ENCODE data around the gene FIGN.

DNA sequence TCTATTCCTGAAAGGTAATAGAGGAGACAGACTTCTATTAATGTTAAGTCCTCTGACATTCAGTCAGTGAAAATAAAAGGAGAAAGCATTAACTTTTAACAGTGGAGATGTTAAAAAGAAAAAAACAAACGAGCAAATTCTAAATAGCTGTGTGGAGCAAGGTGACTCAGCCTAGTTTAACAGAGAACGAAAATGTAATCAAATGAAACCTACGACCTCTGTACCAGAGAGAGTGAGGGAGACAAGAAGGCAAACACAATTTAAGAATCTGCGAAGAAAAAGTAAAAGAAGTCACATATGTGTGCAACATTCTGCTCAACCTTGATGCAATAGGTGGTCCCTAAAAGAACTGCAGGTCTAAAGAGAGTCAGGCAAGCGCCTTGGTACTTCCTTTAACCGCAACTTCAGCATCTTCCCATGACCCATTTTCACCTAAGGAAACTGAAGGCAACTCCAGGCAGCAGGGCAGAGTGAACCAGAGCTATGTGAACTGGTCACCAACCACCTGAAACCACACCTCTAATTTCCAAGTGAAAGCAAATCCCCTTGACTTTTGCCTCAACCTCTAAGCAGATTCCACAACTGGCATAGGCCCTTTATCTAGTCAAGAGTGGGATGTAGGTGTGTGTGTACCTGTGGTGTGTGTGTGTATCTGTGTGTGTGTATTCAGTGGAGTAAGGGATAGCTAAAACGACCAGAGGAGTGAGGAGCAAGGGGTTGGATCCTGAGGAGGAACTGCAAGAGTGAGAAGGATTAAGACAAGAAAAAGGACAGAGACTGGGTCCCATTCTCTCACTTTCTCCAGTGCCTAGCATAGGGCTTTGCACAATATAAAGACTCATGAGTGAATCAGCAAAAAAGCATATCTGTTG lies 43.0 kb downstream of the FIGN start:
- no peak for TF ChIP-seq POLR2AphosphoS5 (IDR thresholded peaks at IDR 0.05; ENCODE audit: low read depth, low read length)
- TF ChIP-seq REST (IDR thresholded peaks at IDR 0.05; ENCODE audit: insufficient read depth in 1 of 2, low read depth in 2 of 2, low read length in 2 of 2), result no peak
- TF ChIP-seq SIN3A (IDR thresholded peaks at IDR 0.05; ENCODE audit: borderline replicate concordance, insufficient read depth, low read length), result no peak
- TF ChIP-seq TAF1 (IDR thresholded peaks at IDR 0.05; ENCODE audit: borderline replicate concordance, insufficient read depth, low read length), result no peak

All from PFSK-1 (cell line).